BE2C (cell line): ENCODE measurements around the gene OR5D18. TPM values are rescaled to one million over a fixed set of nuclear protein-coding genes. Genes with fewer than 3 reads are reported as not detected.

Source experiments
- DNase-seq: peaks from one replicate; pipeline ENCODE4 v3.0.0-alpha.2; 2020
- H3K27me3 ChIP-seq: fragments of 250-450 bp; sonication (Bioruptor Pico); 2 replicates; pipeline ENCODE4 v1.5.1; 2020; ENCODE audit warnings: mild to moderate bottlenecking
- H3K36me3 ChIP-seq: fragments of 250-450 bp; sonication (Bioruptor Pico); 2 replicates; pipeline ENCODE4 v1.5.1; 2020; ENCODE audit warnings: mild to moderate bottlenecking
- H3K4me1 ChIP-seq: fragments of 250-450 bp; sonication (Bioruptor Pico); 2 replicates; pipeline ENCODE4 v1.5.1; 2020
- H3K4me3 ChIP-seq: 2 replicates; pipeline ENCODE4 v1.5.1; 2011; ENCODE audit warnings: low read depth, low read length
- H3K9me3 ChIP-seq: fragments of 250-450 bp; sonication (Bioruptor Pico); 2 replicates; pipeline ENCODE4 v1.5.1; 2020
- polyA plus RNA-seq: library from polyadenylated mRNA; unstranded; fragments of >200 nt; gene quantifications from one replicate; pipeline ENCODE4 v1.2.1, GENCODE V29; 2012; ENCODE audit warnings: low read depth, missing spikeins; ENCODE audit not compliant: insufficient read length, insufficient read depth
- TF ChIP-seq, protein P1 (sequence below): IDR thresholded peaks from 2 replicates; pipeline ENCODE4 v1.5.1; 2012; ENCODE audit warnings: mild to moderate bottlenecking, low read depth, low read length

OR5D18 gene
- not detected for polyA plus RNA-seq

GRCh38 chr11:55819330-55819729 is at the start of gene OR5D18:
Gene OR5D18, plus strand, starts transcription at chr11:55819630. Its CDS starts 0 bp downstream, at chr11:55819630.
- Histone ChIP-seq H3K4me3 (no peak within 1 kb of the TSS), H3K36me3 (no peaks in the 10 kb centered on the region), H3K27me3 (no peaks in the 10 kb centered on the region), H3K4me1 (no peaks in the 10 kb centered on the region), H3K9me3 (no peaks in the 10 kb centered on the region)
- TF ChIP-seq, protein P1, sequence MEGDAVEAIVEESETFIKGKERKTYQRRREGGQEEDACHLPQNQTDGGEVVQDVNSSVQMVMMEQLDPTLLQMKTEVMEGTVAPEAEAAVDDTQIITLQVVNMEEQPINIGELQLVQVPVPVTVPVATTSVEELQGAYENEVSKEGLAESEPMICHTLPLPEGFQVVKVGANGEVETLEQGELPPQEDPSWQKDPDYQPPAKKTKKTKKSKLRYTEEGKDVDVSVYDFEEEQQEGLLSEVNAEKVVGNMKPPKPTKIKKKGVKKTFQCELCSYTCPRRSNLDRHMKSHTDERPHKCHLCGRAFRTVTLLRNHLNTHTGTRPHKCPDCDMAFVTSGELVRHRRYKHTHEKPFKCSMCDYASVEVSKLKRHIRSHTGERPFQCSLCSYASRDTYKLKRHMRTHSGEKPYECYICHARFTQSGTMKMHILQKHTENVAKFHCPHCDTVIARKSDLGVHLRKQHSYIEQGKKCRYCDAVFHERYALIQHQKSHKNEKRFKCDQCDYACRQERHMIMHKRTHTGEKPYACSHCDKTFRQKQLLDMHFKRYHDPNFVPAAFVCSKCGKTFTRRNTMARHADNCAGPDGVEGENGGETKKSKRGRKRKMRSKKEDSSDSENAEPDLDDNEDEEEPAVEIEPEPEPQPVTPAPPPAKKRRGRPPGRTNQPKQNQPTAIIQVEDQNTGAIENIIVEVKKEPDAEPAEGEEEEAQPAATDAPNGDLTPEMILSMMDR = no peak
- no peak for DNase-seq

DNA sequence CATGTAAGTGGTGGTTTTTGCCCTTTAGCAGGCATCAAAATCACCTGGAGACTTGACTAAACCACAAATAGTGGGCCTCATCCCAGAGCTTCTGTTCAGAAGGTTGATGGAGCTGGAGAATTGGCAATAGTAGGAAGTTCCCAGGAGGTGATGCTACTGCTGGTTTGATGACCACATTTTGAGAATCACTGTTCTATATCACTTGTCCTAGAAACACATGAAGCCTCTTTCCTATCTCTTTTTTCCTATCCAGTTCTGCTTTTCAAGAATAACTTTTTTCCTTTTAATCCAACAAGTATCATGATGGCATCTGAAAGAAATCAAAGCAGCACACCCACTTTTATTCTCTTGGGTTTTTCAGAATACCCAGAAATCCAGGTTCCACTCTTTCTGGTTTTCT is 46.3 kb upstream of the OR5D18 start, which contains the start of gene OR5D13:
OR5D13 (plus strand) TSS at position 301 of the 400 bp plus-strand sequence; CDS start at position 301, 0 bp downstream.
- Histone ChIP-seq H3K27me3 (no peaks in the 10 kb centered on the region), H3K4me3 (no peak within 1 kb of the TSS), H3K9me3 (no peaks in the 10 kb centered on the region), H3K4me1 (no peaks in the 10 kb centered on the region), H3K36me3 (no peaks in the 10 kb centered on the region)
- TF ChIP-seq, protein P1 = no peak
- no peak for DNase-seq

- H3K4me1 ChIP-seq = no peaks in the 10 kb centered on the region
- H3K9me3 ChIP-seq = no peaks in the 10 kb centered on the region
- H3K36me3 ChIP-seq = no peaks in the 10 kb centered on the region
- no peaks in the 10 kb centered on the region for H3K27me3 ChIP-seq
- DNase-seq = no peak
- TF ChIP-seq, protein P1 = no peak
- no peak overlapping the region for H3K4me3 ChIP-seq
Observed at GRCh38 chr11:55791606-55792005, 27.8 kb upstream of the OR5D18 start.

DNA sequence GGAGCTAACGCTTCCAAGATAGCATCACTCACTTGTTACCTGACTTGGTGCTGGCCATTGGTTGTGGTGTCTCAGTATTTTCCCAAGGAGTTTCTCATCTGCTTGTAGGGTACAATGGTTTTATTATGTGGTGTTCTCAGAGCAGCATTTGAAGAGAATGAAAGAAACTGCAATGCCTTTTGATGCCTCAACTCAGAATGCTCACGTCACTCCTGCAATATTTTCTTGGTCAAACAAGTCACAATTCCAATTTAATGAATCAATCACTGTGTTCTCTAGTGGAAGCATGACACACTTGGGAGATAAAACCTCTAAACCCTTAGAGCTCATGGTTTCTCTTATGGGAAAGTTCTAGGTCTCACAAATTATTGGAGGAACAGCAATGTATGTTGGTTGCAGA is 26.1 kb upstream of the OR5D18 start:
- no peak overlapping the region for H3K4me3 ChIP-seq
- DNase-seq = no peak
- TF ChIP-seq, protein P1 = no peak
- H3K9me3 ChIP-seq = no peaks in the 10 kb centered on the region
- H3K36me3 ChIP-seq = no peaks in the 10 kb centered on the region
- H3K27me3 ChIP-seq = no peaks in the 10 kb centered on the region
- H3K4me1 ChIP-seq = no peaks in the 10 kb centered on the region

DNA sequence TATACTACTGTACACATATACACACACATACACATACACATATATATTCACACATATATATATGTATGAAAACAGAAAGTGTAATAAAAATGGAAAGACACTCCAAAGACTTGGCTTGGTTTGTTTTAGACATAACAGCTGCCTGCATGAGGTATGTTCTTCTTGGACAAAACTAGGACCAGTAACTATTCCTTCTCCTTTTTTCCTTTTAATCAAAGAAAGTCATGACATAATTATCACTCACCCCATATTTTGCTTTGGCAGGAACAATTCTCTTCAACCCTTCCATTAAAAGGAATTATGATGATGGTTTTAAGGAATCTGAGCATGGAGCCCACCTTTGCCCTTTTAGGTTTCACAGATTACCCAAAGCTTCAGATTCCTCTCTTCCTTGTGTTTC is 24.2 kb upstream of the OR5D18 start, which contains the start of gene OR5D14:
OR5D14 (plus strand) TSS at position 301 of the 400 bp plus-strand sequence; CDS start at position 301, 0 bp downstream.
- Histone ChIP-seq H3K9me3 (no peaks in the 10 kb centered on the region), H3K36me3 (no peaks in the 10 kb centered on the region), H3K4me3 (no peak within 1 kb of the TSS), H3K4me1 (no peaks in the 10 kb centered on the region), H3K27me3 (no peaks in the 10 kb centered on the region)
- TF ChIP-seq, protein P1 = no peak
- no peak for DNase-seq

- no peak for DNase-seq
- no peaks in the 10 kb centered on the region for H3K4me1 ChIP-seq
- no peaks in the 10 kb centered on the region for H3K27me3 ChIP-seq
- H3K9me3 ChIP-seq = no peaks in the 10 kb centered on the region
- TF ChIP-seq, protein P1 = no peak
- no peaks in the 10 kb centered on the region for H3K36me3 ChIP-seq
- H3K4me3 ChIP-seq = no peak overlapping the region
Observed at GRCh38 chr11:55806248-55806647, 13.2 kb upstream of the OR5D18 start.
